ENCODE data around the gene GPR42. TPM values are rescaled to one million over a fixed set of nuclear protein-coding genes. Genes with fewer than 3 reads are reported as not detected.

Gene GPR42
- total RNA-seq, 3 donors from 2014 or later, result 0.32 TPM; not detected in 2

DNA sequence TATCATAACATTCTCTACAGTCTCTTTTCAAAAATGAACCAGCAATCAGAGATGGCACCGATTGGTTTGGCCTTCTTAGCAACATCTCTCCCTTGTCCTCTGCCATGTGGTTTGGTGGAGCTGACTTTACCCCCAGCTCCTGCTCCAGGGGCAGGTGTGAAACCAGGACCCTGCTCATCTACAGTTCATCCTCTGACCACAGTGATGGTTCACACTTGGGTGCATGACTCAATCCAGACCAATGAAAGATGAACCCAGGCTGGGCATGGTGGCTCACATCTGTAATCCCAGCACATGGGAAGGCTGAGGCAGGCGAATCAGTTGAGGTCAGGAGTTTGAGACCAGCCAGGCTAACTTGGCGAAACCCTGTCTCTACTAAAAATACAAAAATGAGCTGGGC lies 43.6 kb downstream of the GPR42 start:
- Histone ChIP-seq H3K9me3 (no peaks in the 10 kb centered on the region), H3K4me1 (ENCODE audit: low read depth) (no peaks in the 10 kb centered on the region), H3K4me3 (no peak overlapping the region), H3K36me3 (ENCODE audit: low read depth) (no peaks in the 10 kb centered on the region)
- DNase-seq (no peak), ATAC-seq (no peak)
- TF ChIP-seq CTCF (IDR thresholded peaks at IDR 0.05), result no peak
- intact Hi-C loops (cut with DNase I, micrococcal nuclease), result no loop called here

- ATAC-seq, result no peak
- intact Hi-C loops (cut with DNase I, micrococcal nuclease), result no loop called here
- no peak for DNase-seq
Measured at GRCh38 chr19:35416331-35416730, 45.5 kb downstream of the GPR42 start.

DNA sequence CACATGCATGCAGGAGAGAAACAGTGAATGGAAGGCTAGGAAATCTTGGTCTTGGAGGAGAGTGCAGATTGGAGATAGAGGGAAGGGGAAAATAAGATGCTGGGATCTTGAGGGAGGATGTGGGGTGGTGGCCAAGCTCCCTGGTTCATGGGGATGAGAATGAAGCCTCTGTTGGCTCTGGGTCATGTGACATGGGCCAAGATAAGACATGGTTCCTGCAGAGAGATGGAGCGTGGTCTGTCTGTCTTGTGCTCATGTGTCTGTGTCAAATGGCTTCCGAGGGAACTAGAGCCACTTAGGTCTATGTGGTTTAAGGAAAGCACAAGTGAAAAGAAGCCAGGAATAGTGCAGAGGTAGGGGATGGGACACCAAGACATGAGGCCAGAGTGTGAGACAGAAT lies 46.4 kb downstream of the GPR42 start:
- no peak for ATAC-seq
- H3K9me3 ChIP-seq, result no peaks in the 10 kb centered on the region
- no peak for DNase-seq
- peaks cover 9% of the 10 kb centered on the region for H3K4me1 ChIP-seq (ENCODE audit: low read depth)
- no peak overlapping the region for H3K4me3 ChIP-seq
- no peaks in the 10 kb centered on the region for H3K36me3 ChIP-seq (ENCODE audit: low read depth)
- intact Hi-C loops (cut with DNase I, micrococcal nuclease), result no loop called here
- TF ChIP-seq CTCF (IDR thresholded peaks at IDR 0.05), result no peak

More at GRCh38 chr19:35416331-35416730, 45.5 kb downstream of the GPR42 start:
- H3K4me3 ChIP-seq, result no peak overlapping the region
- H3K4me1 ChIP-seq (ENCODE audit: low read depth), result peaks cover 9% of the 10 kb centered on the region
- no peaks in the 10 kb centered on the region for H3K9me3 ChIP-seq
- TF ChIP-seq CTCF (IDR thresholded peaks at IDR 0.05), result no peak
- no peaks in the 10 kb centered on the region for H3K36me3 ChIP-seq (ENCODE audit: low read depth)

DNA sequence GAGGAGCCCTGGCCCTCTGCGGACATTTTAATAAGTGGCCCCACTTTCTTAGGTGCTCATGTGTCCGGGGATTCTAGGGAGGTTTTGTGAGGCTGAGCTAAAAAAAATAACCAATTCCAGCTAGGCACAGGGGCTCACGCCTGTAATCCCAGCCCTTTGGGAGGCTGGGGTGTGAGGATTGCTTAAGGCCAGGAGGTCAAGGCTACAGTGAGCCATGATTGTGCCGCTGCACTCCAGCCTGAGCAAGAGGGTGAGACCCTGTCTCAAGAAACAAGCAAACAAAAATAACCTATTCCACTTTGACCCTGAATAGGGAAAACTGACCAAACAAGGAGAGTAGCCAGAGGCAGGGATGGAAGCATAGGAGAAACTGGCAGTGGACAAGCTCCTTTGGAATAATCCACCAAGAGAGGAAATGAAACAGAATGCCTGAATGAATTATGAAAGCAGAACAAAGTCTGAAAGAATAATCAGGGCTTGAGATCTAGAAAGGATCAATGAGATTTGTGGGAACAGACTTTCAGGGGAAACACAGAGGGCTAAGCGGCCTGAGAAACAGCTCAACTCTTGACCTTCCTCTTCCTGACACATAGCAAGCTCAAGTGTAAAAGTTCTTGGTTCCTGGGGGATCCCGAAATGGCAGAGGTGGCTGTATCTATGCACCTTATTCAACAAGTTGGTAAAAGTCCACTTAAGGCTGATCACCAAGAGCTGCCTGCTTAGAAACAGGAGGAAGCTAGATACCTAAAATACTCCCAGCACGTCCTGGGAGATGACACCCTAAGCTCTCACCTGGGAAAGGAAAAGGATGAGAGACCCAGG lies 47.1 kb downstream of the GPR42 start:
- ATAC-seq (no peak), DNase-seq (no peak)
- Histone ChIP-seq H3K4me3 (no peak overlapping the region), H3K4me1 (ENCODE audit: low read depth) (peaks cover 9% of the 10 kb centered on the region), H3K9me3 (no peaks in the 10 kb centered on the region), H3K36me3 (ENCODE audit: low read depth) (no peaks in the 10 kb centered on the region)
- intact Hi-C loops (cut with DNase I, micrococcal nuclease), result no loop called here
- TF ChIP-seq CTCF (IDR thresholded peaks at IDR 0.05), result no peak

DNA sequence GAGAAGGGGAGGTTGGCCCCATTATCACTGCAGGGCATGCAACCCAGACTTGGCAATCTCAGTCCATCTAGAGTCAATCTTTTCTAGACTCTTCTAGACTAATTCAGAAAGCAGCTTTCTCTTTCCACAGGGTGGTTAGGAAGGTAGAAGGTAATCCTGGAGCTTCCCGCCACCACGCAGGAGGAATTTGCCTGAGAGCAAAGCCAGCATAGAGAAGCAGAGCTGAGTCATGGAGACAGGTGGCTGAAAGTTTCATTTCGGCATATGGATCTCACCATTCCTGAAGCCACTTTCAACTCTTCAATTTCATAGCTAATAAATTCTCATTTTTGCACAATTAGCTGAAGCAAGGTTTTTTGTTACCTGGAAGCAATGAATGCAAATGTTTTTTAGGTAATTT lies 48.2 kb downstream of the GPR42 start:
- H3K9me3 ChIP-seq, result no peaks in the 10 kb centered on the region
- intact Hi-C loops (cut with DNase I, micrococcal nuclease), result no loop called here
- no peak for TF ChIP-seq CTCF (IDR thresholded peaks at IDR 0.05)
- ATAC-seq (no peak), DNase-seq (no peak)
- H3K4me1 ChIP-seq (ENCODE audit: low read depth), result peaks cover 9% of the 10 kb centered on the region
- no peak overlapping the region for H3K4me3 ChIP-seq
- H3K36me3 ChIP-seq (ENCODE audit: low read depth), result no peaks in the 10 kb centered on the region

Measured in mucosa of descending colon (tissue), 3 donors.